ENCODE results near the gene ADAP2. TPM values are rescaled to one million over a fixed set of nuclear protein-coding genes. Genes with fewer than 3 reads are reported as not detected.

Gene ADAP2
- total RNA-seq (1 to 10 TPM; 3.5 to 6.4 TPM), polyA plus RNA-seq (ENCODE audit: insufficient read depth, low read depth, low replicate concordance) (7.1 TPM)
- long read RNA-seq, donor 1, partial matches to known transcripts, result 0 of 2 reads
- long read RNA-seq, donor 1, other reads (novel, unspliced or antisense), result 0 of 2 reads
- long read RNA-seq, donor 2, partial matches to known transcripts, result 0 of 2 reads
- long read RNA-seq, donor 2, other reads (novel, unspliced or antisense), result 0 of 2 reads

DNA sequence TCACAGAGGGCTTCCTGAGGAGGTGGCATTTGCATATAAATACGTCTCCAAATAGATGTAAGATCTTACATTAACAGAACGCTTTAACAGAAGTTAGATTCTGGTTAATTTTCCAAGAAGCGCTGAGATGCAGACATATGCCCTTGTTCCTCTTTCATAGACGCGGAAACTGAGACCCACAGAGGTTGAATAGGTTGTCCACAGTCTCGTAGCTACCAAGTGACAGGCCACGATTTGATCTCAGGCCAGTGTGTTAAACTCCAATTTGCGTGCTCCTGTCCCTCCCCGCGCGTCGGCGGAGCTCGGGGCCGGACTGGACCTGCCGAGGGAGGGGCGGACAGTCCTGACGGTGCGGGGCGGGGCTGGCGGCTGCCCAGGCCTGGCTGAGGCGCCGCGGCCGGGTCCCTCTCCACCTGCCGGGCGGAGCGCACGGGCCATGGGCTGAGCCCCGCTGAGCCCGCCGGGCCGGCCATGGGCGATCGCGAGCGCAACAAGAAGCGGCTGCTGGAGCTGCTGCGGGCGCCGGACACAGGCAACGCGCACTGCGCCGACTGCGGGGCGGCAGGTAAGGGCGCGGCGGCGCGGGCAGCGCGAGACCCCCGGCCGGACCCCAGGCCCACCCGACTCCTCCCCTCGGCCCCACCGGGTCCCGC lies at the start of gene ADAP2:
Gene ADAP2, plus strand, starts transcription at position 402 of the 653 bp plus-strand sequence. Its CDS starts 70 bp downstream, at position 472.
- peak within 1 kb of the TSS in 1 of 2 donors; percentile 19 for H3K27ac ChIP-seq
- no peaks in the 10 kb centered on the region for H3K36me3 ChIP-seq (ENCODE audit: low read depth, missing control alignments)
- H3K27me3 ChIP-seq, result no peaks in the 10 kb centered on the region
- H3K9me3 ChIP-seq, result no peaks in the 10 kb centered on the region
- TF ChIP-seq POLR2A (IDR thresholded peaks at IDR 0.05), result no peak
- TF ChIP-seq, protein P1, sequence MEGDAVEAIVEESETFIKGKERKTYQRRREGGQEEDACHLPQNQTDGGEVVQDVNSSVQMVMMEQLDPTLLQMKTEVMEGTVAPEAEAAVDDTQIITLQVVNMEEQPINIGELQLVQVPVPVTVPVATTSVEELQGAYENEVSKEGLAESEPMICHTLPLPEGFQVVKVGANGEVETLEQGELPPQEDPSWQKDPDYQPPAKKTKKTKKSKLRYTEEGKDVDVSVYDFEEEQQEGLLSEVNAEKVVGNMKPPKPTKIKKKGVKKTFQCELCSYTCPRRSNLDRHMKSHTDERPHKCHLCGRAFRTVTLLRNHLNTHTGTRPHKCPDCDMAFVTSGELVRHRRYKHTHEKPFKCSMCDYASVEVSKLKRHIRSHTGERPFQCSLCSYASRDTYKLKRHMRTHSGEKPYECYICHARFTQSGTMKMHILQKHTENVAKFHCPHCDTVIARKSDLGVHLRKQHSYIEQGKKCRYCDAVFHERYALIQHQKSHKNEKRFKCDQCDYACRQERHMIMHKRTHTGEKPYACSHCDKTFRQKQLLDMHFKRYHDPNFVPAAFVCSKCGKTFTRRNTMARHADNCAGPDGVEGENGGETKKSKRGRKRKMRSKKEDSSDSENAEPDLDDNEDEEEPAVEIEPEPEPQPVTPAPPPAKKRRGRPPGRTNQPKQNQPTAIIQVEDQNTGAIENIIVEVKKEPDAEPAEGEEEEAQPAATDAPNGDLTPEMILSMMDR (IDR thresholded peaks at IDR 0.05), result no peak
- intact Hi-C loops (cut with DNase I; ENCODE audit: low total_unique reads), result no loop called here
- peak; percentile 46 for DNase-seq
- H3K4me3 ChIP-seq, result peak within 1 kb of the TSS; percentile 49 to 55
- peaks cover 6% of the 10 kb centered on the region for H3K4me1 ChIP-seq
- WGBS, 2 donors, result 3 to 7% methylated on average over 6 to 50 of the region's 60 CpGs

- no peaks in the 10 kb centered on the region for H3K9me3 ChIP-seq
- H3K36me3 ChIP-seq (ENCODE audit: low read depth, missing control alignments), result no peaks in the 10 kb centered on the region
- no peak for DNase-seq
- intact Hi-C loops (cut with DNase I; ENCODE audit: low total_unique reads), result no loop called here
- WGBS, 2 donors, result 98% methylated on average over 5 of the region's 5 CpGs
- TF ChIP-seq POLR2A (IDR thresholded peaks at IDR 0.05), result no peak
- TF ChIP-seq, protein P1 (IDR thresholded peaks at IDR 0.05), result no peak
- no peak overlapping the region for H3K4me3 ChIP-seq
- no peak overlapping the region for H3K27ac ChIP-seq
- no peaks in the 10 kb centered on the region for H3K27me3 ChIP-seq
- H3K4me1 ChIP-seq, result no peaks in the 10 kb centered on the region
These were observed 35.6 kb upstream of the ADAP2 start for GRCh38 chr17:30886187-30886586.

DNA sequence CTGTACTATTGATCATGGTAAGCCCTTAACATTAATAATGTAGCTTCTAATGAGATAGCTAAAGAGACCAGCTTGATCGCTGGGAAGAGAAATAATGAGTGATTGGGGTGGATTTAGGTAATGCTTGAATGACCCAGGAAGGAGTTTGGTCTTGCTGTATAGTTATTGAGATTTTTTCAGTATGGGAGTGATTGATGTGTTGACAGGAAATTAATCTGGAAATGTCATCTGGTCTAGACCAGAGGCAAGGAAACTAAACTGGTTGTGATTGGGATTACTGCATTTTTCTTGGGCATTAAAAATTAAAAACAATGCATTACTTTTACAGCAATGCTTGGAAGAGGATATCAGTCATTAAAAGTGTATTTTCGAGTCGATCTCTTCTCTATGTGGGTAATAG lies 27.5 kb upstream of the ADAP2 start:
- Histone ChIP-seq H3K4me1 (no peaks in the 10 kb centered on the region), H3K27me3 (no peaks in the 10 kb centered on the region), H3K27ac (no peak overlapping the region), H3K4me3 (no peak overlapping the region), H3K36me3 (ENCODE audit: low read depth, missing control alignments) (no peaks in the 10 kb centered on the region), H3K9me3 (no peaks in the 10 kb centered on the region)
- TF ChIP-seq POLR2A (IDR thresholded peaks at IDR 0.05), result no peak
- TF ChIP-seq, protein P1 (IDR thresholded peaks at IDR 0.05), result no peak
- WGBS, 2 donors, result 93 to 94% methylated on average over 3 of the region's 3 CpGs
- intact Hi-C loops (cut with DNase I; ENCODE audit: low total_unique reads), result no loop called here
- DNase-seq, result no peak

- Histone ChIP-seq H3K4me1 (no peaks in the 10 kb centered on the region), H3K36me3 (ENCODE audit: low read depth, missing control alignments) (no peaks in the 10 kb centered on the region), H3K4me3 (no peak overlapping the region), H3K27ac (no peak overlapping the region), H3K9me3 (no peaks in the 10 kb centered on the region), H3K27me3 (no peaks in the 10 kb centered on the region)
- intact Hi-C loops (cut with DNase I; ENCODE audit: low total_unique reads), result no loop called here
- no peak for DNase-seq
- no peak for TF ChIP-seq POLR2A (IDR thresholded peaks at IDR 0.05)
- TF ChIP-seq, protein P1 (IDR thresholded peaks at IDR 0.05), result no peak
- WGBS, 2 donors, result 80 to 94% methylated on average over 5 of the region's 5 CpGs
These were observed 24.4 kb upstream of the ADAP2 start for GRCh38 chr17:30897311-30897710.

Measured in testis (tissue), 5 donors.